ENCODE data around the gene P2RY2.

The P2RY2 gene

GRCh38 chr11:73186294-73186850, 31.7 kb upstream of the P2RY2 start:
- no peaks in the 10 kb centered on the region for H3K27me3 ChIP-seq (ENCODE audit: control insufficient read depth, insufficient read depth, low read length)
- no peak overlapping the region for H3K9ac ChIP-seq
- no peak overlapping the region for H3K4me2 ChIP-seq (ENCODE audit: low read length)
- H3K27ac ChIP-seq: no peak overlapping the region
- TF ChIP-seq, protein P1, sequence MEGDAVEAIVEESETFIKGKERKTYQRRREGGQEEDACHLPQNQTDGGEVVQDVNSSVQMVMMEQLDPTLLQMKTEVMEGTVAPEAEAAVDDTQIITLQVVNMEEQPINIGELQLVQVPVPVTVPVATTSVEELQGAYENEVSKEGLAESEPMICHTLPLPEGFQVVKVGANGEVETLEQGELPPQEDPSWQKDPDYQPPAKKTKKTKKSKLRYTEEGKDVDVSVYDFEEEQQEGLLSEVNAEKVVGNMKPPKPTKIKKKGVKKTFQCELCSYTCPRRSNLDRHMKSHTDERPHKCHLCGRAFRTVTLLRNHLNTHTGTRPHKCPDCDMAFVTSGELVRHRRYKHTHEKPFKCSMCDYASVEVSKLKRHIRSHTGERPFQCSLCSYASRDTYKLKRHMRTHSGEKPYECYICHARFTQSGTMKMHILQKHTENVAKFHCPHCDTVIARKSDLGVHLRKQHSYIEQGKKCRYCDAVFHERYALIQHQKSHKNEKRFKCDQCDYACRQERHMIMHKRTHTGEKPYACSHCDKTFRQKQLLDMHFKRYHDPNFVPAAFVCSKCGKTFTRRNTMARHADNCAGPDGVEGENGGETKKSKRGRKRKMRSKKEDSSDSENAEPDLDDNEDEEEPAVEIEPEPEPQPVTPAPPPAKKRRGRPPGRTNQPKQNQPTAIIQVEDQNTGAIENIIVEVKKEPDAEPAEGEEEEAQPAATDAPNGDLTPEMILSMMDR (IDR thresholded peaks at IDR 0.05): no peak
- no peaks in the 10 kb centered on the region for H3K36me3 ChIP-seq (ENCODE audit: control insufficient read depth, insufficient read depth, low read length)
- no peaks in the 10 kb centered on the region for H3K9me3 ChIP-seq (ENCODE audit: control insufficient read depth, low read length)
- H2AFZ ChIP-seq: no peak overlapping the region
- H3K79me2 ChIP-seq: no peaks in the 10 kb centered on the region
- no peaks in the 10 kb centered on the region for H3K4me1 ChIP-seq
- H3K4me3 ChIP-seq (ENCODE audit: low read depth, low read length): no peak overlapping the region

DNA sequence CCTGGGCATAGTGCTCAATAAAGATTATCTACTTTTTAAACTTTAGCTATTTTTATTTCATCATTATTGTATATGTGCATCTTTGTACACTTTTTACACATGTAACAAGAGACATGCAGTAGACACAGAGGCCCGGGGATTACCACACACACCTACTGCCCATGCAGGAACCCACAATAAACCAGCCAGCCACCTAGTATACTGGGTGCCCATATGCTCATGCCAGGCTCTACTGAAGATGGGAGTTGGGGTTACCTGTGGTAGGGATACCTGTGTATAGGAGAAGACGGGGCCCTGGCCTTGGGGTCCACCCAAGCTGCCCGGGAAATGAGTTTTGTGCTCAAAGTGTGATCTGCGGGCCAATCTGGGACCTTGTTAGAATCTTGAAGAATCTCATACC, 31.2 kb upstream of the P2RY2 start:
- Histone ChIP-seq H3K4me2 (ENCODE audit: low read length) (no peak overlapping the region), H3K27me3 (ENCODE audit: control insufficient read depth, insufficient read depth, low read length) (no peaks in the 10 kb centered on the region), H2AFZ (no peak overlapping the region), H3K36me3 (ENCODE audit: control insufficient read depth, insufficient read depth, low read length) (no peaks in the 10 kb centered on the region), H3K4me1 (no peaks in the 10 kb centered on the region), H3K27ac (no peak overlapping the region), H3K79me2 (no peaks in the 10 kb centered on the region), H3K9ac (no peak overlapping the region), H3K4me3 (ENCODE audit: low read depth, low read length) (no peak overlapping the region), H3K9me3 (ENCODE audit: control insufficient read depth, low read length) (no peaks in the 10 kb centered on the region)
- TF ChIP-seq, protein P1 (IDR thresholded peaks at IDR 0.05): no peak

- TF ChIP-seq, protein P1 (IDR thresholded peaks at IDR 0.05): no peak
- H3K27ac ChIP-seq: no peak overlapping the region
- no peak overlapping the region for H3K4me2 ChIP-seq (ENCODE audit: low read length)
- H3K36me3 ChIP-seq (ENCODE audit: control insufficient read depth, insufficient read depth, low read length): no peaks in the 10 kb centered on the region
- no peaks in the 10 kb centered on the region for H3K27me3 ChIP-seq (ENCODE audit: control insufficient read depth, insufficient read depth, low read length)
- no peak overlapping the region for H3K9ac ChIP-seq
- H3K4me3 ChIP-seq (ENCODE audit: low read depth, low read length): no peak overlapping the region
- H3K4me1 ChIP-seq: no peaks in the 10 kb centered on the region
- no peak overlapping the region for H2AFZ ChIP-seq
- H3K79me2 ChIP-seq: no peaks in the 10 kb centered on the region
- no peaks in the 10 kb centered on the region for H3K9me3 ChIP-seq (ENCODE audit: control insufficient read depth, low read length)
Measured at GRCh38 chr11:73187854-73188253, 30.2 kb upstream of the P2RY2 start.

DNA sequence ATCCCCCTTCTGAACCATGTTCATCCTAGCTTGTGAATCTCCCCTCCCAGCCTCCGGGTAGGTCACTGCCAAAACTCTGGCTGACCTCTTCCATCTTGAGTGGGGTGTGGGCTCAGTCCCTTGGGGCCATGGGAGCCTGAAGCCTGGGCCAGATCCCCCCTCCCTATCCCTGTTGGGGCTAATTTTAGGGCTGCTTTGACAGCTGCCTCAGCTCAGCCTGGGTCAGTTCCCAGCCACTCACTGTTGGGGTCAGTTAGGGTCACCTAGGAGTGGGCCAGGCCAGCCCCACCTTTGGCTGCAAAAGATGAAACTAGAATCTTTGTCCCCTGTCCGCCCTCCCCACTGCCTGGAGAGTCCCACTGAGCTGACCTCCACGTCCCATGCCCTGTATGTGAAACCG, 29.8 kb upstream of the P2RY2 start:
- TF ChIP-seq, protein P1 (IDR thresholded peaks at IDR 0.05): no peak
- H3K4me2 ChIP-seq (ENCODE audit: low read length): no peak overlapping the region
- no peak overlapping the region for H3K9ac ChIP-seq
- no peaks in the 10 kb centered on the region for H3K4me1 ChIP-seq
- no peak overlapping the region for H3K27ac ChIP-seq
- H3K4me3 ChIP-seq (ENCODE audit: low read depth, low read length): no peak overlapping the region
- H3K36me3 ChIP-seq (ENCODE audit: control insufficient read depth, insufficient read depth, low read length): no peaks in the 10 kb centered on the region
- no peaks in the 10 kb centered on the region for H3K9me3 ChIP-seq (ENCODE audit: control insufficient read depth, low read length)
- no peak overlapping the region for H2AFZ ChIP-seq
- no peaks in the 10 kb centered on the region for H3K79me2 ChIP-seq
- no peaks in the 10 kb centered on the region for H3K27me3 ChIP-seq (ENCODE audit: control insufficient read depth, insufficient read depth, low read length)

GRCh38 chr11:73189315-73189714, 28.8 kb upstream of the P2RY2 start:
- Histone ChIP-seq H3K9ac (no peak overlapping the region), H3K36me3 (ENCODE audit: control insufficient read depth, insufficient read depth, low read length) (no peaks in the 10 kb centered on the region), H2AFZ (no peak overlapping the region), H3K27ac (no peak overlapping the region), H3K4me3 (ENCODE audit: low read depth, low read length) (no peak overlapping the region), H3K27me3 (ENCODE audit: control insufficient read depth, insufficient read depth, low read length) (no peaks in the 10 kb centered on the region), H3K79me2 (no peaks in the 10 kb centered on the region), H3K4me1 (no peaks in the 10 kb centered on the region), H3K9me3 (ENCODE audit: control insufficient read depth, low read length) (no peaks in the 10 kb centered on the region), H3K4me2 (ENCODE audit: low read length) (no peak overlapping the region)
- TF ChIP-seq, protein P1 (IDR thresholded peaks at IDR 0.05): no peak
